GM06990 (cell line): ENCODE results near the gene ZFP3.
"Not testable (repeated sequence)": the region's sequence is repeated elsewhere in the genome, so short reads cannot be mapped to it uniquely, and the experiment has no call there.

Experiments
- DNase-seq: peaks from one replicate; pipeline ENCODE4 v3.0.0-alpha.2; 2011; ENCODE audit not compliant: insufficient read length; ENCODE audit errors: extremely low read depth
- H3K27me3 ChIP-seq: replicated peaks from 2 replicates; pipeline ENCODE4 v1.6.0; 2011; ENCODE audit warnings: low read length; ENCODE audit not compliant: control insufficient read depth, insufficient read depth
- H3K36me3 ChIP-seq: 2 replicates; pipeline ENCODE4 v1.5.1; 2011; ENCODE audit warnings: low read length; ENCODE audit not compliant: control insufficient read depth, insufficient read depth
- H3K4me3 ChIP-seq: replicated peaks from 2 replicates; pipeline ENCODE4 v1.5.1; 2011; ENCODE audit warnings: low read depth, mild to moderate bottlenecking, control low read depth, low read length
- CTCF ChIP-seq: IDR thresholded peaks from 2 replicates; pipeline ENCODE4 v1.5.1; 2011; ENCODE audit warnings: low read length, control low read depth, mild to moderate bottlenecking, inconsistent platforms; ENCODE audit not compliant: insufficient read depth, poor library complexity, severe bottlenecking

ZFP3 gene

GRCh38 chr17:5121186-5121841 lies 43.0 kb downstream of the ZFP3 start:
- no peak for TF ChIP-seq CTCF
- Histone ChIP-seq H3K36me3 (no peaks in the 10 kb centered on the region), H3K4me3 (no peak overlapping the region), H3K27me3 (no peaks in the 10 kb centered on the region; the same call in 1 of the 2 replicates)
- no peak for DNase-seq

GRCh38 chr17:5122056-5122455 lies 43.8 kb downstream of the ZFP3 start:
- not testable (repeated sequence) for H3K4me3 ChIP-seq, DNase-seq, H3K36me3 ChIP-seq, H3K27me3 ChIP-seq

GRCh38 chr17:5122586-5123342 lies 44.5 kb downstream of the ZFP3 start:
- H3K27me3 ChIP-seq, result no peaks in the 10 kb centered on the region; the same call in 1 of the 2 replicates
- H3K4me3 ChIP-seq, result no peak overlapping the region
- DNase-seq, result no peak
- H3K36me3 ChIP-seq, result no peaks in the 10 kb centered on the region
- TF ChIP-seq CTCF, result no peak

- TF ChIP-seq CTCF, result no peak
- Histone ChIP-seq H3K27me3 (no peaks in the 10 kb centered on the region; the same call in 1 of the 2 replicates), H3K36me3 (no peaks in the 10 kb centered on the region), H3K4me3 (no peak overlapping the region)
- no peak for DNase-seq
These were observed 45.3 kb downstream of the ZFP3 start for GRCh38 chr17:5123343-5124124.

GRCh38 chr17:5124125-5124760 lies 46.0 kb downstream of the ZFP3 start:
- not testable (repeated sequence) for H3K27me3 ChIP-seq, DNase-seq, H3K36me3 ChIP-seq, H3K4me3 ChIP-seq

- H3K36me3 ChIP-seq, H3K27me3 ChIP-seq, H3K4me3 ChIP-seq, DNase-seq: not testable (repeated sequence)
These were observed 46.6 kb downstream of the ZFP3 start for GRCh38 chr17:5124896-5125295.
